Liver (tissue), 9 donors: Measurements from ENCODE around the gene ZSWIM8. TPM values are rescaled to one million over a fixed set of nuclear protein-coding genes. Genes with fewer than 3 reads are reported as not detected.

Source experiments
- DNase-seq: peaks from one replicate; pipeline ENCODE4 v3.0.0-alpha.2; 2017; ENCODE audit warnings: low spot score
- H3K27ac ChIP-seq, 2 donors: one replicate each; pipeline ENCODE4 v1.7.0; 2013; ENCODE audit warnings: inconsistent platforms in 2 of 2, low read length in 2 of 2, control low read depth in 1 of 2, low read depth in 1 of 2, mild to moderate bottlenecking in 1 of 2
- H3K27me3 ChIP-seq, 4 donors: one replicate each; pipeline versions ENCODE4 v1.6.1 to v1.7.0; 2013; ENCODE audit warnings: low read length in 3 of 4, inconsistent platforms in 1 of 4, mild to moderate bottlenecking in 1 of 4, moderate library complexity in 1 of 4; ENCODE audit not compliant: control insufficient read depth in 4 of 4, insufficient read depth in 4 of 4
- H3K36me3 ChIP-seq, 4 donors: one replicate each; pipeline versions ENCODE4 v1.6.1 to v1.7.0; 2013; ENCODE audit warnings: low read length in 3 of 4, mild to moderate bottlenecking in 3 of 4, low read depth in 1 of 4, moderate library complexity in 1 of 4; ENCODE audit not compliant: control insufficient read depth in 4 of 4, insufficient read depth in 3 of 4
- H3K4me1 ChIP-seq, 4 donors: one replicate each; pipeline versions ENCODE4 v1.6.1 to v1.7.0; 2013; ENCODE audit warnings: low read length in 3 of 4, mild to moderate bottlenecking in 3 of 4, moderate library complexity in 1 of 4; ENCODE audit not compliant: control insufficient read depth in 4 of 4, insufficient read depth in 4 of 4
- H3K4me3 ChIP-seq, 3 donors: one replicate each; pipeline versions ENCODE4 v1.6.1 to v1.7.0; 2013; ENCODE audit warnings: low read length in 3 of 3, control low read depth in 1 of 3, low read depth in 1 of 3, mild to moderate bottlenecking in 1 of 3
- H3K9ac ChIP-seq, 2 donors: one replicate each; pipeline ENCODE4 v1.7.0; 2013; ENCODE audit warnings: low read length in 2 of 2, mild to moderate bottlenecking in 2 of 2, moderate library complexity in 2 of 2, control low read depth in 1 of 2, low read depth in 1 of 2
- H3K9me3 ChIP-seq, 4 donors: one replicate each; pipeline versions ENCODE4 v1.6.1 to v1.7.0; 2013; ENCODE audit warnings: low read length in 3 of 4; ENCODE audit not compliant: control insufficient read depth in 4 of 4
- ATF3 ChIP-seq: IDR thresholded peaks from 2 replicates; pipeline ENCODE4 v1.6.1; 2016; ENCODE audit warnings: antibody characterized with exemption
- EGR1 ChIP-seq, 2 donors: IDR thresholded peaks; 2 replicates each; pipeline ENCODE4 v1.6.1; 2016 to 2018; ENCODE audit warnings: antibody characterized with exemption in 2 of 2, low read depth in 2 of 2
- FOXA1 ChIP-seq: IDR thresholded peaks from 2 replicates; pipeline ENCODE4 v1.6.1; 2016; ENCODE audit warnings: antibody characterized with exemption
- FOXA2 ChIP-seq: IDR thresholded peaks from 2 replicates; pipeline ENCODE4 v1.6.1; 2016; ENCODE audit warnings: antibody characterized with exemption
- GABPA ChIP-seq, 2 donors: IDR thresholded peaks in 1 of 2; conservative IDR thresholded peaks in 1 of 2; 2 replicates each; pipeline ENCODE4 v1.6.1; 2016; ENCODE audit warnings: antibody characterized with exemption in 2 of 2, mild to moderate bottlenecking in 1 of 2, moderate library complexity in 1 of 2
- HNF4A ChIP-seq, 2 donors: conservative IDR thresholded peaks; 2 replicates each; pipeline ENCODE4 v1.6.1; 2016; ENCODE audit warnings: antibody characterized with exemption in 2 of 2, mild to moderate bottlenecking in 2 of 2
- HNF4G ChIP-seq: IDR thresholded peaks from 2 replicates; pipeline ENCODE4 v1.6.1; 2016; ENCODE audit warnings: antibody characterized with exemption
- JUND ChIP-seq, 2 donors: IDR thresholded peaks; 2 replicates each; pipeline ENCODE4 v1.6.1; 2016; ENCODE audit warnings: antibody characterized with exemption in 2 of 2
- NR2F2 ChIP-seq: IDR thresholded peaks from 2 replicates; pipeline ENCODE4 v1.6.1; 2016; ENCODE audit warnings: antibody characterized with exemption
- RAD21 ChIP-seq, 2 donors: IDR thresholded peaks; 2 replicates each; pipeline ENCODE4 v1.6.1; 2016; ENCODE audit warnings: antibody characterized with exemption in 2 of 2, mild to moderate bottlenecking in 2 of 2
- RXRA ChIP-seq, 2 donors: IDR thresholded peaks; 2 replicates each; pipeline ENCODE4 v1.6.1; 2017 to 2018; ENCODE audit warnings: antibody characterized with exemption in 2 of 2, mild to moderate bottlenecking in 1 of 2
- SP1 ChIP-seq: IDR thresholded peaks from 2 replicates; pipeline ENCODE4 v1.6.1; 2018; ENCODE audit warnings: antibody characterized with exemption, mild to moderate bottlenecking
- TAF1 ChIP-seq: conservative IDR thresholded peaks from 2 replicates; pipeline ENCODE4 v1.6.1; 2016; ENCODE audit warnings: antibody characterized with exemption, mild to moderate bottlenecking
- YY1 ChIP-seq: IDR thresholded peaks from 2 replicates; pipeline ENCODE4 v1.6.1; 2016; ENCODE audit warnings: antibody characterized with exemption, mild to moderate bottlenecking
- ZBTB33 ChIP-seq: IDR thresholded peaks from 2 replicates; pipeline ENCODE4 v1.6.1; 2016; ENCODE audit warnings: antibody characterized with exemption
- WGBS: extraction: QIAGEN DNeasy Blood & Tissue Kit; methylation state at CpG from one replicate; pipeline ENCODE4 v1.1.7; 2013; 5-methylcytosine and 5-hydroxymethylcytosine counted together
- polyA plus RNA-seq, 2 donors: library from polyadenylated mRNA; stranded (reverse) in 1 of 2; unstranded in 1 of 2; fragments of 200-250 nt in 1 of 2; fragments of >200 nt in 1 of 2; fragmentation: Nextera tagmentation in 1 of 2; extraction: Ambion mirVana in 1 of 2; gene quantifications; one replicate each; pipeline versions ENCODE4 v1.2.1 to v1.2.3, GENCODE V29; 2013 to 2015
- total RNA-seq, 2 donors: library from RNA; depleted of rRNA; stranded (reverse); fragments of >200 nt; gene quantifications; one replicate each; pipeline ENCODE4 v1.2.3, GENCODE V29; 2014
- TF ChIP-seq, protein P1 (sequence below): IDR thresholded peaks from 2 replicates; pipeline ENCODE4 v1.6.1; 2016; ENCODE audit warnings: antibody characterized with exemption, mild to moderate bottlenecking
- TF ChIP-seq, protein P2 (sequence below): fragments of 150-350 bp; IDR thresholded peaks from 2 replicates; pipeline ENCODE4 v1.5.1; 2017; ENCODE audit warnings: improper control_type of control experiment, low read depth, low read length; ENCODE audit not compliant: missing input control
- TF ChIP-seq, protein P3 (sequence below): IDR thresholded peaks from 2 replicates; pipeline ENCODE4 v1.6.1; 2016; ENCODE audit warnings: antibody characterized with exemption
- donor health status: healthy.
- donor health status: healthy.
- donor health status: healthy.
- donor health status: healthy.
- donor health status: healthy.

ZSWIM8 gene
- total and polyA plus RNA-seq, 4 donors, result 33.3 to 66.2 (median 44.4) TPM

DNA sequence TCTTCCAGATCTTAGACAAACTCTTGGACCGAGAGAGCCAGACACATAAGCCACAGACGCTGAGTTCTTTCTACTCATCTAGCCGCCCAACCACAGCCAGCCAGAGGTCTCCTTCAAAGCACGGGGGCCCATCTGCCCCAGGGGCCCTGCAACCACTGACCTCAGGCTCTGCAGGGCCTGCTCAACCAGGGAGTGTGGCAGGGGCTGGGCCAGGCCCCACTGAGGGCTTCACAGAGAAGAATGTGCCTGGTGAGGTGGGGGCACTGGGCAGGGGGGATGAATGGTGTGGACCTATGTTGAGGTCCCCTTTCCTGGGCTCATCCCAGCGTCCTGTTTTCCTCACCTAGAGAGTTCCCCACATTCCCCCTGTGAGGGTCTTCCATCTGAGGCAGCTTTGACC, 11.4 kb downstream of the ZSWIM8 start:
- Histone ChIP-seq H3K4me1 (no peaks in the 10 kb centered on the region), H3K9ac (no peak overlapping the region), H3K4me3 (no peak overlapping the region), H3K36me3 (peaks cover 22 to 95% (median 75%) of the 10 kb centered on the region in 4 donors), H3K27ac (no peak overlapping the region), H3K9me3 (no peaks in the 10 kb centered on the region), H3K27me3 (no peaks in the 10 kb centered on the region)
- DNase-seq, result no peak
- WGBS, result 91% methylated on average over 5 of the region's 5 CpGs
- TF ChIP-seq FOXA2, result no peak
- TF ChIP-seq, protein P1, sequence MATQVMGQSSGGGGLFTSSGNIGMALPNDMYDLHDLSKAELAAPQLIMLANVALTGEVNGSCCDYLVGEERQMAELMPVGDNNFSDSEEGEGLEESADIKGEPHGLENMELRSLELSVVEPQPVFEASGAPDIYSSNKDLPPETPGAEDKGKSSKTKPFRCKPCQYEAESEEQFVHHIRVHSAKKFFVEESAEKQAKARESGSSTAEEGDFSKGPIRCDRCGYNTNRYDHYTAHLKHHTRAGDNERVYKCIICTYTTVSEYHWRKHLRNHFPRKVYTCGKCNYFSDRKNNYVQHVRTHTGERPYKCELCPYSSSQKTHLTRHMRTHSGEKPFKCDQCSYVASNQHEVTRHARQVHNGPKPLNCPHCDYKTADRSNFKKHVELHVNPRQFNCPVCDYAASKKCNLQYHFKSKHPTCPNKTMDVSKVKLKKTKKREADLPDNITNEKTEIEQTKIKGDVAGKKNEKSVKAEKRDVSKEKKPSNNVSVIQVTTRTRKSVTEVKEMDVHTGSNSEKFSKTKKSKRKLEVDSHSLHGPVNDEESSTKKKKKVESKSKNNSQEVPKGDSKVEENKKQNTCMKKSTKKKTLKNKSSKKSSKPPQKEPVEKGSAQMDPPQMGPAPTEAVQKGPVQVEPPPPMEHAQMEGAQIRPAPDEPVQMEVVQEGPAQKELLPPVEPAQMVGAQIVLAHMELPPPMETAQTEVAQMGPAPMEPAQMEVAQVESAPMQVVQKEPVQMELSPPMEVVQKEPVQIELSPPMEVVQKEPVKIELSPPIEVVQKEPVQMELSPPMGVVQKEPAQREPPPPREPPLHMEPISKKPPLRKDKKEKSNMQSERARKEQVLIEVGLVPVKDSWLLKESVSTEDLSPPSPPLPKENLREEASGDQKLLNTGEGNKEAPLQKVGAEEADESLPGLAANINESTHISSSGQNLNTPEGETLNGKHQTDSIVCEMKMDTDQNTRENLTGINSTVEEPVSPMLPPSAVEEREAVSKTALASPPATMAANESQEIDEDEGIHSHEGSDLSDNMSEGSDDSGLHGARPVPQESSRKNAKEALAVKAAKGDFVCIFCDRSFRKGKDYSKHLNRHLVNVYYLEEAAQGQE, result no peak
- TF ChIP-seq RXRA (IDR thresholded peaks at IDR 0.05), result no peak
- no peak for TF ChIP-seq HNF4A (conservative IDR thresholded peaks at IDR 0.05)
- no peak for TF ChIP-seq SP1
- TF ChIP-seq, protein P2, sequence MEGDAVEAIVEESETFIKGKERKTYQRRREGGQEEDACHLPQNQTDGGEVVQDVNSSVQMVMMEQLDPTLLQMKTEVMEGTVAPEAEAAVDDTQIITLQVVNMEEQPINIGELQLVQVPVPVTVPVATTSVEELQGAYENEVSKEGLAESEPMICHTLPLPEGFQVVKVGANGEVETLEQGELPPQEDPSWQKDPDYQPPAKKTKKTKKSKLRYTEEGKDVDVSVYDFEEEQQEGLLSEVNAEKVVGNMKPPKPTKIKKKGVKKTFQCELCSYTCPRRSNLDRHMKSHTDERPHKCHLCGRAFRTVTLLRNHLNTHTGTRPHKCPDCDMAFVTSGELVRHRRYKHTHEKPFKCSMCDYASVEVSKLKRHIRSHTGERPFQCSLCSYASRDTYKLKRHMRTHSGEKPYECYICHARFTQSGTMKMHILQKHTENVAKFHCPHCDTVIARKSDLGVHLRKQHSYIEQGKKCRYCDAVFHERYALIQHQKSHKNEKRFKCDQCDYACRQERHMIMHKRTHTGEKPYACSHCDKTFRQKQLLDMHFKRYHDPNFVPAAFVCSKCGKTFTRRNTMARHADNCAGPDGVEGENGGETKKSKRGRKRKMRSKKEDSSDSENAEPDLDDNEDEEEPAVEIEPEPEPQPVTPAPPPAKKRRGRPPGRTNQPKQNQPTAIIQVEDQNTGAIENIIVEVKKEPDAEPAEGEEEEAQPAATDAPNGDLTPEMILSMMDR, result no peak
- no peak for TF ChIP-seq RAD21 (IDR thresholded peaks at IDR 0.05)
- TF ChIP-seq NR2F2, result no peak
- TF ChIP-seq YY1, result no peak
- TF ChIP-seq JUND (IDR thresholded peaks at IDR 0.05), result no peak
- TF ChIP-seq FOXA1, result no peak
- TF ChIP-seq ZBTB33, result no peak
- no peak for TF ChIP-seq GABPA (IDR thresholded peaks at IDR 0.05 in 1 of 2, conservative IDR thresholded peaks at IDR 0.05 in 1 of 2)
- no peak for TF ChIP-seq HNF4G
- no peak for TF ChIP-seq ATF3
- no peak for TF ChIP-seq EGR1 (IDR thresholded peaks at IDR 0.05; ENCODE audit: low read depth in 2 of 2)
- TF ChIP-seq, protein P3, sequence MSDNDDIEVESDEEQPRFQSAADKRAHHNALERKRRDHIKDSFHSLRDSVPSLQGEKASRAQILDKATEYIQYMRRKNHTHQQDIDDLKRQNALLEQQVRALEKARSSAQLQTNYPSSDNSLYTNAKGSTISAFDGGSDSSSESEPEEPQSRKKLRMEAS, result no peak
- no peak for TF ChIP-seq TAF1
